Skin epidermis (tissue), 12 donors: ENCODE results near the gene MST1R.
"Not testable (repeated sequence)": the region's sequence is repeated elsewhere in the genome, so short reads cannot be mapped to it uniquely, and the experiment has no call there.

Source experiments
- H3K27ac ChIP-seq, 21 experiments: fragments of 200-600 bp; sonication (generic) in 11 of 21; one replicate each; pipeline ENCODE4 v1.5.0; 2020; ENCODE audit warnings: mild to moderate bottlenecking in 3 of 21, inconsistent platforms in 2 of 21, moderate library complexity in 2 of 21
- H3K4me3 ChIP-seq, 7 experiments: fragments of 200-600 bp; sonication (generic) in 2 of 7; one replicate each; pipeline ENCODE4 v1.5.0; 2020; ENCODE audit warnings: inconsistent platforms in 2 of 7, mild to moderate bottlenecking in 2 of 7, moderate library complexity in 1 of 7

The MST1R gene

GRCh38 chr3:49903451-49904424, at the start of gene MST1R:
Gene MST1R, minus strand, starts transcription at chr3:49903873. Its CDS starts 264 bp downstream, at chr3:49903609.
- H3K4me3 ChIP-seq, result peak within 1 kb of the TSS; percentile 15 to 40 (median 26)

DNA sequence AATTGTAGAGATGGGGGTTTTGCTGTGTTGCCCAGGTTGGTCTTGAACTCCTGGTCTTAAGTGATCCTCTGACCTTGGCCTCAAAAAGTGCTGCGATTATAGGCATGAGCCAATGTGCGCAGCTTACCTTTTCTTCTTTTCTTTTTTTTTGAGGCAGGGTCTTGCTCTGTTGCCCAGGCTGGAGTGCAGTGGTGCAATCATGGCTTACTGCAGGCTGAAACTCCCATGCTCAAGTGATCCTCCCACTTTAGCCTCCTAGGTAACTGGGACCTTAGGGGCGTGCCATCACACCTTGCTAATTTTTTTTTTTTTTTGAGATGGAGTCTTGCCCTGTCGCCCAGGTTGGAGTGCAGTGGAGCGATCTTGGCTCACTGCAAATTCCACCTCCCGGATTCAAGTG, 49.3 kb upstream of the MST1R start:
- H3K4me3 ChIP-seq, result no peak overlapping the region

More at GRCh38 chr3:49903451-49904424, at the start of gene MST1R:
- H3K27ac ChIP-seq, result peak within 1 kb of the TSS in 18 of 21 experiments; percentile 1 to 84 (median 75)

DNA sequence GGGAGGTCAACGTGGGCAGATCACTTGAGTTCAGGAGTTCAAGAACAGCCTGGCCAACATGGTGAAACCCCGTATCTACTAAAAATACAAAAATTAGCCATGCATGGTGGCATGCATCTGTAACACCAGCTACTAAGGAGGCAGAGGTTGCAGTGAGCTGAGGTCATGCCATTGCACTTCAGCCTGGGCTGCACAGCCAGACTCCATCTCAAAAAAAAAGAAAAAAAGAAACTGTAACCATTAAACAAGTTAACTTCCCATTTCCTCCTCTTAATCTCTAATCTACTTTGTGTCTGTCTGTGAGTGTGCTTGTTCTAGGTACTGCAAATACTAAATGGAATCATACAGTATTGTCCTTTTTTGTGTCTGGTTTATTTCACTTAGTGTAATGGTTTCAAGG, 39.0 kb upstream of the MST1R start:
- Histone ChIP-seq H3K27ac (no peak overlapping the region), H3K4me3 (no peak overlapping the region)

More for the DNA sequence above, 49.3 kb upstream of the MST1R start:
- H3K27ac ChIP-seq, result no peak overlapping the region

DNA sequence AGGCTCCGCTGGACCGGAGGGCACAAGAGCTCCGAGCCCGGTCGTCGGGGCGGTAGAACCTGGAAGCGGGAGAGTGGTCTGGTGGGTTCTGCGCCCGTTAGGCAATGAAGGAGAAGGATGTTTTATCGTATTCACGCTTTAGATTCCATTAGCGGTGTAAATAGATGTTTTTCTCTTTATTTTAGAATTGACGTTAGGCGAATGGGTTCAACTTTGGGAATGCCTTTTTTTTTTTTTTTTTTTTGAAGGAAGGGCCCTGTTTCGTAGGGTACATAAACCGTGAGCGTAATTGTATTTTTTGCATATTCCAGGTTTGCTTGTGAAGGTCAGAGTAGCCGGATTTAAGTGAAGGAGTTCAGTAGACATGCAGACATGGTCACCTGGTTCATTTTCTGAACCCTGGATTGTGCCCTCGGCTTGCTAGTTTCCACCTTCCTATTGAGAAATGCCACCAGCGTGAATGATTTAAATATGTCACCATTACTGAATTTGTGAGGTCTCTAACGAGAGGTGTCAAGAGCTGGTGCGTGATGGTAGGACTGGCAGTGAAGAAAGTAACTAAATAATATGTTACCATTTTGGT, 37.1 kb upstream of the MST1R start:
- H3K4me3 ChIP-seq, result peak overlapping the region; percentile 60 to 96 (median 69)
- H3K27ac ChIP-seq, result peak overlapping the region; percentile 81 to 98 (median 91)

- Histone ChIP-seq H3K4me3 (peak within 1 kb of the TSS; percentile 60 to 96 (median 69)), H3K27ac (peak within 1 kb of the TSS; percentile 81 to 98 (median 91))
Measured at GRCh38 chr3:49939858-49940666, 36.4 kb upstream of the MST1R start, which contains the start of gene RBM6. Gene RBM6, plus strand, starts transcription at chr3:49940150. Its CDS starts 22,492 bp downstream, at chr3:49962642.

DNA sequence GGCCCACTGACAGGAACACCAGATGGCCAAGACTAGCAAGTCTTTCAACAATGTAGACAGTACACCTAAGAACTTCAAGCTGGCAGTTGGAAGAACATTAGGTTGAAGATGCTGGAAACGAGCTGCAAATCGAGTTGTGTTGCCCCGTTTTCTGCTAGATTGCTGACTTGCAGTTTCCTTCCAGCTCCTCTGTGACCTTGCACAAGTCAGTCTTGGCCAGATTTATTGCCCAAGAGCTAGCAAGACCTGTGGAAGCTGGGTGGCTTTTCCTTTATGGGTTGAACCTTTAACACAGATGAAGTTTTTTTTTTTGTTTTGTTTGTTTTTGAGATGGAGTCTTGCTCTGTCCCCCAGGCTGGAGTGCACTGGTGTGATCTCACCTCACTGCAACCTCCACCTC, 33.4 kb upstream of the MST1R start:
- Histone ChIP-seq H3K27ac (no peak overlapping the region), H3K4me3 (no peak overlapping the region)

DNA sequence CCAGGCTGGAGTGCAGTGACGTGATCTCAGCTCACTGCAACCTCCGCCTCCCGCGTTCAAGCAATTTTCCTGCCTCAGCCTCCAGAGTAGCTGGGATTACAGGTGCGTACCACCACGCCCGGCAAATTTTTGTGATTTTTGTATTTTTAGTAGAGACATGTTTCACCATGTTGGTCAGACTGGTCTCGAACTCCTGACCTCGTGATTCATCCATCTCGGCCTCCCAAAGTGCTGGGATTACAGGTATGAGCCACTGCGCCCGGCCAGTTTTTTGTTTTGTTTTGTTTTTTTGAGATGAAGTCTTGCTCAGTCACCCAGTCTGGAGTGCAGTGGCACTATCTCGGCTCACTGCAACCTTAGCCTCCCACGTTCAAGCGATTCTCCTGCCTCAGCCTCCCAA, 28.6 kb upstream of the MST1R start:
- not testable (repeated sequence) for H3K27ac ChIP-seq

GRCh38 chr3:49930922-49931321, 27.2 kb upstream of the MST1R start:
- peak overlapping the region in 2 of 21 experiments; percentile 83 to 84 for H3K27ac ChIP-seq
- H3K4me3 ChIP-seq, result no peak overlapping the region

More for the DNA sequence above, 28.6 kb upstream of the MST1R start:
- not testable (repeated sequence) for H3K4me3 ChIP-seq

- Histone ChIP-seq H3K27ac (peak overlapping the region in 20 of 21 experiments; percentile 66 to 91 (median 83)), H3K4me3 (peak overlapping the region; percentile 53 to 95 (median 73))
Measured at GRCh38 chr3:49930168-49930690, 26.6 kb upstream of the MST1R start.

GRCh38 chr3:49929291-49930167, 25.9 kb upstream of the MST1R start, which contains the start of gene MON1A:
Gene MON1A, minus strand, starts transcription at chr3:49929811. Its CDS starts 16,465 bp downstream, at chr3:49913346.
- peak within 1 kb of the TSS; percentile 53 to 95 (median 73) for H3K4me3 ChIP-seq
- H3K27ac ChIP-seq, result peak within 1 kb of the TSS in 20 of 21 experiments; percentile 66 to 91 (median 83)

DNA sequence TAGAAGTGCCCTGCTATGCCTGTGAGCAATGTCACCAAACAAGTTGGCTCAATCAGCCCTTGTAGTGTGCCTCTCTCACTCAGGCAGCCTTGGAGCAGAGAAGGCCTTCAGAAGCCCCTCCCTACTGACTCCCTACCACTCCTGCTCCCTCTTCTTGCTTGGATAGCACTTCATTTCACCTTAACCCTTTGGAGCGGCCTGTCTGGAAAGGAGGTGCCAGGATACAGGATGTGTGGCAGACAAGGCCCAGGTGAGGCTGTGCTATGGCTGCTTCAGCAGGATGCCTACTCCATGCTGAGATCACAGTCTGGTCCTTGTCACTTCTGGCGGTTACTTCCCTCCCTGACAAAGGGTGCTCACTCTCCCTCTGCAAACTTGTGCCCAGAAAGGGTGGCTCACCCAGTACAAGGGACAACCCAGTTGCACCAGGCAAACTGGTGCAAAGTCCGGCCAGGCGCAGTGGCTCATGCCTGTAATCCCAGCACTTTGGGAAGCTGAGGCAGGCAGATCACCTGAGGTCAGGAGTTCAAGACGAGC, 24.9 kb upstream of the MST1R start:
- peak overlapping the region in 5 of 21 experiments; percentile 5 to 91 (median 29) for H3K27ac ChIP-seq

GRCh38 chr3:49927798-49928197, 24.1 kb upstream of the MST1R start:
- no peak overlapping the region for H3K4me3 ChIP-seq
- H3K27ac ChIP-seq, result no peak overlapping the region

More for the DNA sequence above, 24.9 kb upstream of the MST1R start:
- H3K4me3 ChIP-seq, result peak overlapping the region in 6 of 7 experiments; percentile 53 to 95 (median 72)

GRCh38 chr3:49926117-49926728, 22.6 kb upstream of the MST1R start:
- Histone ChIP-seq H3K27ac (peak overlapping the region in 1 of 21 experiments; percentile 16), H3K4me3 (no peak overlapping the region)

DNA sequence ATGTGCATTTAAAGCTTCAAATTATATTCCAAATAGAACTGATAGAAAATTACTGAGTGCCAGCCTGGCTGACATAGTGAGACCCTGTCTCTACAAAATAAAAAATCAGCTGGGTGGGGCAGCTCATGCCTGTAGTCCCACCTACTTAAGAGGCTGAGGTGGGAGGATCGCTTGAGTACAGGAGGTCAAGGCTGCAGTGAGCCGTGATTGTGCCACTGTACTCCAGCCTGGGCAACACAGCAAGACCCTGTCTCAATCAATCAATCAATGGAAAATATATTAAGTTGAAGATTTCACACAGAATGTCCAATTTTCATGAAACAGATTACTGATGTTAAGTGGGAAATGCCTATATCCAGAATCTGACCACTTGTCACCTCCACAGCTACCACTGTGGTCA, 21.8 kb upstream of the MST1R start:
- Histone ChIP-seq H3K27ac (peak overlapping the region in 1 of 21 experiments; percentile 16), H3K4me3 (no peak overlapping the region)

DNA sequence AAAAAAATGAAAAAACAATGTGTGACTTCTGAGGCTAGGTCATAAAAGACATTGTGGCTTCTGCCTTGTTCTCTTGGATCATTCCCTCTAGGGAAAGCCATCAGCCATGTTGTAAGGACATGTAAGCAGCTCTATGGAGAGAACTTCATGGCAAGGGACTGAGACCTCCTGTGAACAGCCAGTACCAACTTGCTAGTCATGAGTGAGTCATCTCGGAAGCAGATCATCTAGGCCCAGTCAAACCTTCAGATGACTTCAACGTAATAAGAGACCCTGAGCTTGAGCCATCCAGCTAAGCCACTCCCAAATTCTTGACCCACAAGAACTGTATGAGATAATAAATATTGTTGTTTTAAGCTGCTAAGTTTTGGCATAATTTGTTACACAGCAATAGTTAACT, 21.0 kb upstream of the MST1R start:
- no peak overlapping the region for H3K4me3 ChIP-seq
- H3K27ac ChIP-seq, result no peak overlapping the region

DNA sequence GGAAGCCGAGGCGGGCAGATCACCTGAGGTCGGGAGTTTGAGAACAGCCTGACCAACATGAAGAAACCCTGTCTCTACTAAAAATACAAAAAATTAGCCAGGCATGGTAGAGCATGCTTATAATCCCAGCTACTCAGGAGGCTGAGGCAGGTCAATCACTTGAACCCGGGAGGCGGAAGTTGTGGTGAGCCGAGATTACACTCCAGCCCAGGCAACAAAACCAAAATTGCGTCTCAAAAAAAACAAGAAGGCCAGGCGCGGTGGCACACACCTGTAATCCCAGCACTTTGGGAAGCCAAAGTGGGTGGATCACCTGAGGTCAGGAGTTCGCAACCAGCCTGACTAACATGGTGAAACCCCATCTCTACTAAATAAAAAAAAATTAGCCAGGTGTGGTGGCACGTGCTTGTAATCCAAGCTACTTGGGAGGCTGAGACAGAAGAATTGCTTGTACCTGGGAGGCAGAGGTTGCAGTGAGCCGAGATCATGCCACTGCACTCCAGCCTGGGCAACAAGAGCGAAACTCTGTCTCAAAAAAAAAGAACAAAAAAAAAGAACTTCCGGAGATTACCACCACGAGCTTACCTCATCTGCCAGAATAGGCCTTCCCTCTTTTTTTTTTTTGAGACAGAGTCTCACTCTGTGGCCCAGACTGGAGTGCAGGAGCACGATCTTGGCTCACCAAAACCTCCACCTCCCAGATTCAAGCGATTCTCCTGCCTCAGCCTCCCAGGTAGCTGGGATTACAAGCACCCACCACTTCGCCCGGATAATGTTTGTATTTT, 14.3 kb upstream of the MST1R start:
- not testable (repeated sequence) for H3K27ac ChIP-seq, H3K4me3 ChIP-seq

GRCh38 chr3:49916686-49917085, 13.0 kb upstream of the MST1R start:
- Histone ChIP-seq H3K27ac (no peak overlapping the region), H3K4me3 (no peak overlapping the region)
